ENCODE data around the gene TFB1M.
"Not testable (repeated sequence)": the region's sequence is repeated elsewhere in the genome, so short reads cannot be mapped to it uniquely, and the experiment has no call there.

TFB1M gene

GRCh38 chr6:155297669-155298068, 16.6 kb downstream of the TFB1M start:
- no peak for DNase-seq

GRCh38 chr6:155292711-155293110, 21.6 kb downstream of the TFB1M start:
- no peak for DNase-seq

GRCh38 chr6:155291291-155291690, 23.0 kb downstream of the TFB1M start:
- no peak for DNase-seq

GRCh38 chr6:155290491-155290890, 23.8 kb downstream of the TFB1M start:
- no peak for DNase-seq

GRCh38 chr6:155287762-155288161, 26.5 kb downstream of the TFB1M start:
- no peak for DNase-seq

GRCh38 chr6:155284775-155285174, 29.5 kb downstream of the TFB1M start:
- DNase-seq = no peak

GRCh38 chr6:155278319-155279049, 35.8 kb downstream of the TFB1M start:
- no peak for DNase-seq

GRCh38 chr6:155276638-155277037, 37.6 kb downstream of the TFB1M start:
- DNase-seq = no peak

GRCh38 chr6:155275808-155276480, 38.3 kb downstream of the TFB1M start:
- DNase-seq = no peak

GRCh38 chr6:155274533-155274932, 39.8 kb downstream of the TFB1M start:
- no peak for DNase-seq

- no peak for DNase-seq
Measured at GRCh38 chr6:155274106-155274505, 40.2 kb downstream of the TFB1M start.

- DNase-seq = no peak
Measured at GRCh38 chr6:155273431-155273830, 40.9 kb downstream of the TFB1M start.

- no peak for DNase-seq
Measured at GRCh38 chr6:155272353-155273232, 41.7 kb downstream of the TFB1M start.

GRCh38 chr6:155271145-155271544, 43.1 kb downstream of the TFB1M start:
- DNase-seq = no peak

- no peak for DNase-seq
Measured at GRCh38 chr6:155270561-155271091, 43.7 kb downstream of the TFB1M start.

- DNase-seq = no peak
Measured at GRCh38 chr6:155269765-155270164, 44.5 kb downstream of the TFB1M start.

GRCh38 chr6:155268088-155268867, 46.0 kb downstream of the TFB1M start:
- DNase-seq = not testable (repeated sequence)

GRCh38 chr6:155267411-155267810, 46.9 kb downstream of the TFB1M start:
- no peak for DNase-seq

- DNase-seq = no peak
Measured at GRCh38 chr6:155265843-155266535, 48.3 kb downstream of the TFB1M start.

- no peak for DNase-seq
Measured at GRCh38 chr6:155264693-155265320, 49.5 kb downstream of the TFB1M start.

GRCh38 chr6:155263373-155264063, 50.8 kb downstream of the TFB1M start, which contains the start of gene CLDN20:
Gene CLDN20, plus strand, starts transcription at chr6:155264013. Its CDS starts 11,707 bp downstream, at chr6:155275720.
- DNase-seq = no peak

Data from right forelimb (tissue), 1 donor.